ENCODE results near the gene HSD17B7.

HSD17B7 gene

GRCh38 chr1:162835157-162835899 lies 44.8 kb downstream of the HSD17B7 start:
- no peak for TF ChIP-seq CTCF (IDR thresholded peaks at IDR 0.05; ENCODE audit: extremely low read depth, missing control alignments)
- DNase-seq (ENCODE audit: low spot score), result peak; percentile 53

GRCh38 chr1:162838863-162839262 lies 48.4 kb downstream of the HSD17B7 start:
- no peak for DNase-seq (ENCODE audit: low spot score)
- TF ChIP-seq CTCF (IDR thresholded peaks at IDR 0.05; ENCODE audit: extremely low read depth, missing control alignments), result no peak

DNA sequence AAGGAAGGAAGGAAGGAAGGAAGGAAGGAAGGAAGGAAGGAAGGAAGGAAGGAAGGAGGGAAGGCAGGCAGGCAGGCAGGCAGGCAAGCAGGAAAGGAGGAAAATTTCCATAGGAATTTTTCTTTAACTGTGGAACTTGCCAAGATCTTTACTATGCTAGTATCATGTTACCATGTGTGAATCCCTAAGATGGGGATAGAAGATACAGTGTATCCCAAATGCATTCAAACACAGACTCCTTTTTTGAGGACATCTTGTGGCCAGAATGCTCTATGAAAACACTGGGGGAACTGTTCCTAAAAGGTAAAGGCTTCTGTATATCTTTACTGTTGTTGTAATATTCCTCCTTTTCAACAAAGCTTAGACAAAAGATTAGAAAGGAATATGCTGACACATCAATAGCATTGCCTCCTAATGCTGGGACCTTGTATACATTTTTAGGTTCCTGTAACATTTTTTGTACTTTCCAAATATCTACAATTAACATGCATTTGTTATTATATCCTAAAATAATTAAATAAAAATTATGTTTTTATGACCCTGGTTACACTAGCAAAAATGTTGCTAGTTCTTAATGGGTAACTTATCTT lies 49.8 kb downstream of the HSD17B7 start:
- DNase-seq (ENCODE audit: low spot score), result no peak
- TF ChIP-seq CTCF (IDR thresholded peaks at IDR 0.05; ENCODE audit: extremely low read depth, missing control alignments), result no peak

DNA sequence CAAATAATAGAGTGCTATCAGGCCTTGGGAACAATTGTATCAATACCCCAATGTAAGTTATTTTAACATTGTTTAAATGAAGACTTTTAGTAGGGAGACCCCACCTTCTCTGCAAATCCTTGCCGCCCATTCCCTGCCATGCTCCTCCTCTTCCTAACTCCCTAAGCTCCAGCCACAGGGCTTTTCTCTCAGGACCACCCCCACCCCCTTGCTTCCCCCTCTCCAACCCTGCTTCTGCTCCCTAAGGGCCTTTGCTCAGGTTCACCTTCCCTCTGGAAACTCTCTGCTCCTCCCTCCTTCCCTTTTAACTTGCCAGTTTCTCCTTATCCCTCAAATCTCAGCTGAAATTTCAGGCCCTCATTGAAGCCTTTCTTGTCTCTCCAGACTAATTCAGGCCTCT lies 53.7 kb downstream of the HSD17B7 start:
- DNase-seq (ENCODE audit: low spot score), result no peak
- TF ChIP-seq CTCF (IDR thresholded peaks at IDR 0.05; ENCODE audit: extremely low read depth, missing control alignments), result no peak

DNA sequence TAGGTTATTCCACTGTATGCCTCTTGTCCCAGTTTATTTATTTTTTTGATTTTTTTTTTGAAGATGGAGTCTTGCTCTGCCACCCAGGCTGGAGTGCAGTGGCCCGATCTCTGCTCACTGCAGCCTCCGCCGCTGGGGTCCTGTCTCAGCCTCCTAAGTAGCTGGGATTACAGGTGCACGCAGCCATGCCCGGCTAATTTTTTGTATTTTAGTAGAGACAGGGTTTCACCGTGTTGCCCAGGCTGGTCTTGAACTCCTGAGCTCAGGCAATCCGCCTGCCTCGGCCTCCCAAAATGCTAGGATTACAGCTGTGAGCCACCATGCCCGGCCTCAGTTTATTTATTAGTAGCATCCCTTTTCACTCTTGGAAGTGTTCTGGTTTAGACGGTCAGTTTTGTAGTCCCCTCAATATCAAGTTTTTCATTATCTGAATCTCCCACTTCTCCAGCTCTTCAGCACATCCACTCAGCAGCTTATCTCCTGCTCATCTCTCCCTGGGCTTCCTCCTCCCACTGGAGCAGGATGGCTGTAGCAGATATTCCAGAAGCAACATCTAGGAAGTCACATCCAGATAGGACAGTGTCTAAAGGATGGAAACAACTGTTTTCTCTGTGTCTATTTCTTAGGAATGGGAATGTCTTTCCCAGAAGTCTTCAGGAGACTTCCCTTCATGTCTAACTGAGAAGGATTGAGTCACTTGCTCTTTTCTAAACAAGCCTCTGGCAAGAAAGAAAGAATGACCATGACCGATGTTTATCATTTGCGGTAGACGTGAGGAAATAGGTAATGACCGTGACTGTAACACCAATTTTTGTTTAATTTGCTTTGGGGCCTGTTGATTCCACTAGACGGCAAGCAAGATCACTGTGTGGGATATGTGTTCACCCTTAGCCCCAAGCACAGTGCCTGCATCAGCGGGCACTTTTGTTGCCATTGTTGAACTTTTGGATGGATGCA lies 56.0 kb downstream of the HSD17B7 start:
- TF ChIP-seq CTCF (IDR thresholded peaks at IDR 0.05; ENCODE audit: extremely low read depth, missing control alignments), result no peak

DNA sequence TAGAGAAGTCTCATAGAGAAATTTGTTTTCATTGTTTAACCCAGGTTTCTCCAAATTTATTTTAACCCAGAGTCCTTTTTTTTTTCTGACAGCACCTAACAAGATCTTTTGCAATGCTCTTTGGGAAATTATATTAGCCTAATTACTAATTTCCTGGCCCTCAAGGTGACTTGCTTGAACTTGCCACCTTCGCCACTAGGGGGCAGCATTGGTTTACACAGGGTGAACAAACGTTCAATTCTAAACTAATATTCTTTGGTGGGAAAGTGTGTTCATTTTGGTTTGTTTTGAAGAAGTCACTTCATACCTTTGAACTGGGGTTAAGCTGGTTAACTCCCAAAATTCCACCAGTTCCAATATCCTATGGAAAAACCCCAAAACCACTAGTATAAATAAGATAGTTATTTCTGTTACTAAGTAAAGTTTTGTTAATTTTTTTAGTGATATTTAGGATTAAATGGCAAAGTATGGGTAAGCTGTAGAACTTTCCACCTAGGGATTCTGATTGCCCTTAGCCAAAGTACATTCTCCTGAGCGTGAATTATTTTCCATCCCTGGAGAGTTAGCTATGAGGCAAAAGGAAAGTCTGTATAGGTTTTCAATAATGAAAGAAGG lies 57.4 kb downstream of the HSD17B7 start:
- peak; percentile 64 for DNase-seq (ENCODE audit: low spot score)
- TF ChIP-seq CTCF (IDR thresholded peaks at IDR 0.05; ENCODE audit: extremely low read depth, missing control alignments), result peak; percentile 70

More for the DNA sequence above, 56.0 kb downstream of the HSD17B7 start:
- no peak for DNase-seq (ENCODE audit: low spot score)

Measured in GM20000 (cell line).